GM19023 (cell line): ENCODE data around the gene KCNJ1.

Experiments
- ATAC-seq: cut with Tn5 transposase; IDR thresholded peaks from one replicate; pipeline ENCODE4 v1.9.1; 2021; ENCODE audit warnings: mild to moderate bottlenecking, moderate library complexity; ENCODE audit not compliant: unreplicated experiment

Gene KCNJ1

GRCh38 chr11:128902515-128903066, 35.5 kb upstream of the KCNJ1 start:
- ATAC-seq = no peak

GRCh38 chr11:128901653-128902514, 34.8 kb upstream of the KCNJ1 start:
- ATAC-seq = no peak

GRCh38 chr11:128900468-128900867, 33.4 kb upstream of the KCNJ1 start:
- ATAC-seq = no peak

GRCh38 chr11:128898580-128899344, 31.7 kb upstream of the KCNJ1 start:
- no peak for ATAC-seq

GRCh38 chr11:128897826-128898225, 30.7 kb upstream of the KCNJ1 start:
- ATAC-seq = no peak

GRCh38 chr11:128896356-128896755, 29.3 kb upstream of the KCNJ1 start:
- no peak for ATAC-seq

- no peak for ATAC-seq
These were observed 28.4 kb upstream of the KCNJ1 start for GRCh38 chr11:128895526-128895925.

GRCh38 chr11:128894685-128895084, 27.6 kb upstream of the KCNJ1 start:
- no peak for ATAC-seq

GRCh38 chr11:128894286-128894681, 27.2 kb upstream of the KCNJ1 start:
- ATAC-seq = no peak

GRCh38 chr11:128893578-128894285, 26.6 kb upstream of the KCNJ1 start:
- peak; percentile 52 for ATAC-seq

- no peak for ATAC-seq
These were observed 25.9 kb upstream of the KCNJ1 start for GRCh38 chr11:128892866-128893565.

- no peak for ATAC-seq
These were observed 24.9 kb upstream of the KCNJ1 start for GRCh38 chr11:128891913-128892398.

- no peak for ATAC-seq
These were observed 23.7 kb upstream of the KCNJ1 start, which contains the start of gene KCNJ5 for GRCh38 chr11:128890543-128891368. Gene KCNJ5, plus strand, starts transcription at chr11:128891356. Its CDS starts 19,918 bp downstream, at chr11:128911274.

GRCh38 chr11:128890216-128890542, 23.1 kb upstream of the KCNJ1 start:
- ATAC-seq = no peak

GRCh38 chr11:128889657-128890213, 22.6 kb upstream of the KCNJ1 start:
- ATAC-seq = no peak

- no peak for ATAC-seq
These were observed 21.2 kb upstream of the KCNJ1 start for GRCh38 chr11:128888034-128888985.

GRCh38 chr11:128886406-128887124, 19.5 kb upstream of the KCNJ1 start:
- ATAC-seq = no peak
